Amniotic stem cell (primary cell): Measurements from ENCODE around the gene RPTN.

Experiments used
- DNase-seq: peaks from one replicate; lab custom pipeline; 2025; lab: John Stamatoyannopoulos, UW

Gene RPTN

GRCh38 chr1:152159144-152159543 lies at the start of gene RPTN:
Gene RPTN (minus strand): TSS chr1:152159228. CDS start chr1:152157889, 1,339 bp downstream.
- no peak for DNase-seq

- no peak for DNase-seq
Measured at GRCh38 chr1:152198982-152199381, 40.0 kb upstream of the RPTN start.

GRCh38 chr1:152197361-152197941 lies 38.4 kb upstream of the RPTN start:
- no peak for DNase-seq

GRCh38 chr1:152191711-152192110 lies 32.7 kb upstream of the RPTN start:
- DNase-seq = no peak

GRCh38 chr1:152191260-152191659 lies 32.2 kb upstream of the RPTN start:
- DNase-seq = no peak

- no peak for DNase-seq
Measured at GRCh38 chr1:152190589-152190988, 31.6 kb upstream of the RPTN start.

GRCh38 chr1:152189657-152190442 lies 30.8 kb upstream of the RPTN start:
- no peak for DNase-seq

GRCh38 chr1:152188673-152189591 lies 29.9 kb upstream of the RPTN start:
- DNase-seq = no peak

- no peak for DNase-seq
Measured at GRCh38 chr1:152186556-152187285, 27.7 kb upstream of the RPTN start.

- peak; percentile 20 for DNase-seq
Measured at GRCh38 chr1:152185544-152186391, 26.7 kb upstream of the RPTN start.

GRCh38 chr1:152182944-152183361 lies 23.9 kb upstream of the RPTN start:
- DNase-seq = no peak

GRCh38 chr1:152182431-152182830 lies 23.4 kb upstream of the RPTN start:
- DNase-seq = no peak

GRCh38 chr1:152179566-152179965 lies 20.5 kb upstream of the RPTN start:
- no peak for DNase-seq

GRCh38 chr1:152170287-152170905 lies 11.4 kb upstream of the RPTN start:
- DNase-seq = no peak

GRCh38 chr1:152169366-152170025 lies 10.5 kb upstream of the RPTN start:
- no peak for DNase-seq

GRCh38 chr1:152168535-152168868 lies 9.5 kb upstream of the RPTN start:
- DNase-seq = no peak

GRCh38 chr1:152167835-152168534 lies 9.0 kb upstream of the RPTN start:
- DNase-seq = no peak

GRCh38 chr1:152166966-152167365 lies 7.9 kb upstream of the RPTN start:
- DNase-seq = no peak

- no peak for DNase-seq
Measured at GRCh38 chr1:152165286-152166077, 6.5 kb upstream of the RPTN start.
